ENCODE data around the gene SKAP2.
A peak's percentile ranks its signal among the peaks of the same experiment; 100 is the strongest.

The SKAP2 gene

GRCh38 chr7:26670290-26670689, 194.1 kb downstream of the SKAP2 start:
- TF ChIP-seq GATA1 (IDR thresholded peaks at IDR 0.05; ENCODE audit: low read depth, low read length) = no peak
- TF ChIP-seq POLR2A (IDR thresholded peaks at IDR 0.05; ENCODE audit: low read length) = no peak

GRCh38 chr7:26668821-26669220, 195.6 kb downstream of the SKAP2 start:
- TF ChIP-seq POLR2A (IDR thresholded peaks at IDR 0.05; ENCODE audit: low read length) (no peak), GATA1 (IDR thresholded peaks at IDR 0.05; ENCODE audit: low read depth, low read length) (no peak)
- DNase-seq = no peak

More at GRCh38 chr7:26670290-26670689, 194.1 kb downstream of the SKAP2 start:
- no peak for DNase-seq

GRCh38 chr7:26667514-26668133, 196.8 kb downstream of the SKAP2 start:
- DNase-seq = peak; percentile 81 to 86

GRCh38 chr7:26664735-26665416, 199.5 kb downstream of the SKAP2 start:
- no peak for DNase-seq
- no peak for TF ChIP-seq GATA1 (IDR thresholded peaks at IDR 0.05; ENCODE audit: low read depth, low read length)
- no peak for TF ChIP-seq POLR2A (IDR thresholded peaks at IDR 0.05; ENCODE audit: low read length)

More at GRCh38 chr7:26667514-26668133, 196.8 kb downstream of the SKAP2 start:
- TF ChIP-seq POLR2A (IDR thresholded peaks at IDR 0.05; ENCODE audit: low read length) = no peak
- TF ChIP-seq GATA1 (IDR thresholded peaks at IDR 0.05; ENCODE audit: low read depth, low read length) = no peak

- no peak for DNase-seq
- TF ChIP-seq POLR2A (IDR thresholded peaks at IDR 0.05; ENCODE audit: low read length) = no peak
- TF ChIP-seq GATA1 (IDR thresholded peaks at IDR 0.05; ENCODE audit: low read depth, low read length) = no peak
Measured at GRCh38 chr7:26664274-26664673, 200.1 kb downstream of the SKAP2 start.

GRCh38 chr7:26663874-26664273, 200.5 kb downstream of the SKAP2 start:
- no peak for DNase-seq
- TF ChIP-seq POLR2A (IDR thresholded peaks at IDR 0.05; ENCODE audit: low read length) = no peak
- no peak for TF ChIP-seq GATA1 (IDR thresholded peaks at IDR 0.05; ENCODE audit: low read depth, low read length)

GRCh38 chr7:26662646-26663045, 201.7 kb downstream of the SKAP2 start:
- TF ChIP-seq POLR2A (IDR thresholded peaks at IDR 0.05; ENCODE audit: low read length) = no peak
- TF ChIP-seq GATA1 (IDR thresholded peaks at IDR 0.05; ENCODE audit: low read depth, low read length) = no peak

GRCh38 chr7:26659121-26659520, 205.3 kb downstream of the SKAP2 start:
- TF ChIP-seq POLR2A (IDR thresholded peaks at IDR 0.05; ENCODE audit: low read length) (no peak), GATA1 (IDR thresholded peaks at IDR 0.05; ENCODE audit: low read depth, low read length) (no peak)
- DNase-seq = no peak

More at GRCh38 chr7:26662646-26663045, 201.7 kb downstream of the SKAP2 start:
- no peak for DNase-seq

GRCh38 chr7:26658389-26659084, 205.9 kb downstream of the SKAP2 start:
- TF ChIP-seq POLR2A (IDR thresholded peaks at IDR 0.05; ENCODE audit: low read length) (no peak), GATA1 (IDR thresholded peaks at IDR 0.05; ENCODE audit: low read depth, low read length) (no peak)
- DNase-seq = no peak

- no peak for TF ChIP-seq POLR2A (IDR thresholded peaks at IDR 0.05; ENCODE audit: low read length)
- TF ChIP-seq GATA1 (IDR thresholded peaks at IDR 0.05; ENCODE audit: low read depth, low read length) = no peak
- DNase-seq = no peak
Measured at GRCh38 chr7:26657686-26658388, 206.6 kb downstream of the SKAP2 start.

- DNase-seq = no peak
- TF ChIP-seq GATA1 (IDR thresholded peaks at IDR 0.05; ENCODE audit: low read depth, low read length) = no peak
- TF ChIP-seq POLR2A (IDR thresholded peaks at IDR 0.05; ENCODE audit: low read length) = no peak
Measured at GRCh38 chr7:26657206-26657641, 207.2 kb downstream of the SKAP2 start.

GRCh38 chr7:26656735-26657134, 207.7 kb downstream of the SKAP2 start:
- TF ChIP-seq POLR2A (IDR thresholded peaks at IDR 0.05; ENCODE audit: low read length) (no peak), GATA1 (IDR thresholded peaks at IDR 0.05; ENCODE audit: low read depth, low read length) (no peak)
- no peak for DNase-seq

GRCh38 chr7:26655781-26656180, 208.6 kb downstream of the SKAP2 start:
- TF ChIP-seq POLR2A (IDR thresholded peaks at IDR 0.05; ENCODE audit: low read length) (no peak), GATA1 (IDR thresholded peaks at IDR 0.05; ENCODE audit: low read depth, low read length) (no peak)
- no peak for DNase-seq

All from erythroblast (primary cell).